NCI-H1930 (cell line): ENCODE results near the gene CILP.
"Not testable (repeated sequence)": the region's sequence is repeated elsewhere in the genome, so short reads cannot be mapped to it uniquely, and the experiment has no call there.

ENCODE experiments used
- DNase-seq, 2 experiments: peaks; one replicate each; lab custom pipeline; 2025; lab: John Stamatoyannopoulos, UW

The CILP gene, protein sequence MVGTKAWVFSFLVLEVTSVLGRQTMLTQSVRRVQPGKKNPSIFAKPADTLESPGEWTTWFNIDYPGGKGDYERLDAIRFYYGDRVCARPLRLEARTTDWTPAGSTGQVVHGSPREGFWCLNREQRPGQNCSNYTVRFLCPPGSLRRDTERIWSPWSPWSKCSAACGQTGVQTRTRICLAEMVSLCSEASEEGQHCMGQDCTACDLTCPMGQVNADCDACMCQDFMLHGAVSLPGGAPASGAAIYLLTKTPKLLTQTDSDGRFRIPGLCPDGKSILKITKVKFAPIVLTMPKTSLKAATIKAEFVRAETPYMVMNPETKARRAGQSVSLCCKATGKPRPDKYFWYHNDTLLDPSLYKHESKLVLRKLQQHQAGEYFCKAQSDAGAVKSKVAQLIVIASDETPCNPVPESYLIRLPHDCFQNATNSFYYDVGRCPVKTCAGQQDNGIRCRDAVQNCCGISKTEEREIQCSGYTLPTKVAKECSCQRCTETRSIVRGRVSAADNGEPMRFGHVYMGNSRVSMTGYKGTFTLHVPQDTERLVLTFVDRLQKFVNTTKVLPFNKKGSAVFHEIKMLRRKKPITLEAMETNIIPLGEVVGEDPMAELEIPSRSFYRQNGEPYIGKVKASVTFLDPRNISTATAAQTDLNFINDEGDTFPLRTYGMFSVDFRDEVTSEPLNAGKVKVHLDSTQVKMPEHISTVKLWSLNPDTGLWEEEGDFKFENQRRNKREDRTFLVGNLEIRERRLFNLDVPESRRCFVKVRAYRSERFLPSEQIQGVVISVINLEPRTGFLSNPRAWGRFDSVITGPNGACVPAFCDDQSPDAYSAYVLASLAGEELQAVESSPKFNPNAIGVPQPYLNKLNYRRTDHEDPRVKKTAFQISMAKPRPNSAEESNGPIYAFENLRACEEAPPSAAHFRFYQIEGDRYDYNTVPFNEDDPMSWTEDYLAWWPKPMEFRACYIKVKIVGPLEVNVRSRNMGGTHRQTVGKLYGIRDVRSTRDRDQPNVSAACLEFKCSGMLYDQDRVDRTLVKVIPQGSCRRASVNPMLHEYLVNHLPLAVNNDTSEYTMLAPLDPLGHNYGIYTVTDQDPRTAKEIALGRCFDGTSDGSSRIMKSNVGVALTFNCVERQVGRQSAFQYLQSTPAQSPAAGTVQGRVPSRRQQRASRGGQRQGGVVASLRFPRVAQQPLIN

GRCh38 chr15:65210770-65211481, at the start of gene CILP:
Gene CILP (minus strand): TSS chr15:65211473. CDS start chr15:65209755, 1,718 bp downstream.
- no peak for DNase-seq

GRCh38 chr15:65260968-65261367, 49.7 kb upstream of the CILP start:
- no peak for DNase-seq

DNA sequence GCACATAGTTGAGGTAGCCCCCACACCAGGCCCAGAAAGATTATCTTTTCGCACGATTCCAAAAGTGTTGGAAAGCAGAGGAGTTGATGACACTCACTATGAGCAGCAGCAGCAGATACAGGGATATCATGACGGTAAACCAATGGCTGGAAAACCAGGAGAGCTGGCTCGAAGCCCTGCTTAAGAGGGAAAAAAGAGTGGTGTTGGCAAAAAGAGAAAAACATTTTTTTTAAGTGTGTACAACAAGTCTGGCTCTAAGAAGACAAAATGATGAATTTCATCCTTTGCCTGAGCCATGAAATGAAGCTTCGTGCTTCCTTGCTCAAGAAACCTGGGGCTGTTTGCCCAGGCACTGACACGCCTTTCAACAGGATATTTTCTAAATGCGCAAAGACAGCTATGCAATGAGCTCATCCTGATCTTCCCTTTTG, 48.1 kb upstream of the CILP start:
- no peak for DNase-seq

- DNase-seq = no peak
Measured at GRCh38 chr15:65258375-65259262, 47.3 kb upstream of the CILP start.

- DNase-seq = no peak
Measured at GRCh38 chr15:65255486-65256140, 44.3 kb upstream of the CILP start.

DNA sequence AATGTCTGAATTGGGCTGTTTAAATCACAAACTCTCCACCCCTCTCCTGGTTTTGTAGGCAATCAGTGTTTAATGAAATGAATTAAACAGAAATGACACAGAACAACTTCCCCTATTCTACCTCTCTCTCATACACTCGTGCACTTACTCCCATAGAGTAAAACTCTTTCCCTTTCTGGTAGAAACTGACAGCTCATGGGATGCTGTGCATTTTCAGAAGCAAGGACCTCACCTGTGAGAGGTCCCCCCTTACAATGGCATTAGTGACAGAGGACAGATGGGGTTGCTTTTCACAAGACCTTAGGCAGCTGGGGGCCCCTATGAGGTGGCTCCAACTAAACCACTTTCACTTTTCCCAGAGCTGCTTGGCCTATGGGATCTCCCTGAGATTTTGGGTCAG, 43.5 kb upstream of the CILP start:
- no peak for DNase-seq

DNA sequence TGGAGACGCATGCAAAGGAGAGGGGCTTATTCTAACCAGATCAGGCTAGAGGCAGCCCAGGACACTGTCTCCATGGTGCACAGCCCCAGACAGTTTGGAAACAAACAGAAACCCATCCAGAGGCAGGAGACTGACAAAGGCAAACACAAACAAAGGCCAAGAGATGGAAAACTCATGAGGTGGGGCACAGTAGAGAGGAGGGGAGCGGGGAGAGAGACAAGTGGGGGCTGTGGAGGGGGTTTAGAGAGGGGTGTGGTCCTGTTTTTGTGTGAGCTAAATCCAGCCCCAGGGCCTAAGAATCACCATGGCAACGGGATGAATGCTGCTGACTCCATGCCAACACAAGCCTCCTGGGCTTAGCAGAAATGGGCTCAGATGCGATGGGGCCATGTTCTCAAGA, 43.1 kb upstream of the CILP start:
- DNase-seq = no peak

- DNase-seq = no peak
Measured at GRCh38 chr15:65249641-65250040, 38.4 kb upstream of the CILP start.

DNA sequence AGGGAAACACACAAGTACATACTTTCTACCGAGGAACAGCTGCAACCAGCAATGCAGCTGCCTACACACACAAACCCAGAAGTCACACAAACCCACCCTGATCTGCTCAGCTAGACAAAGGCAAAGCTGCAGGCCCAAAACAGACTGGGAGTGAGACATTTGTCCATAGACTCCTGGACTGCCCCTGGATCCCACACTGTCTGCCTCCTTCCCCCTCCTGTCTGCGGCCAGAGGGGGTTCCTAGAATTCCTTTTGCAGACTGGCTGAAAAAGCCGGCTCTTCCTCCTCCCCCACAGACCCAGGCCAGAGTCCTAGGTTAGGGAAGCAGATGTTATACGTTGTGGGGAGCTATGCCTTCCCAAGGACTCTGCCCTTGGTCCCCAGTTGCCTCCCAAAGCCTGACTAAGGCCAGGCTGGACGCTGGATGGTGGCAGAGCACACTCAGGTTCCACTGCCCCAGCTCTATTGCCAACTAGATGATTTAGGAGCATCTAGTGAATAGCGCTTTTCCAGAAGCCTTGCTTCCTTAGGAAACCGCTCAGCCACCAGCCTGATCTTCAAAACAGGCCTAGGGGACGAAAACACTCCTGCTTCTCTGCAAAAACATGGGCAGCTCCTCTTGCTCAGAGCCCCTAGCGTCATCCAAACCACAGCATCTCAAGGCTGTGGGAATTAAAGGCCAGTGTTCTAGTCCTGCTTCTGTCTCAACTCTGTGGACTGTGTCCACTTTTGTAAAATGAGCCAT, 37.4 kb upstream of the CILP start:
- DNase-seq = no peak

GRCh38 chr15:65246939-65247338, 35.7 kb upstream of the CILP start:
- DNase-seq = no peak

- DNase-seq = no peak
Measured at GRCh38 chr15:65246026-65246714, 34.9 kb upstream of the CILP start.

DNA sequence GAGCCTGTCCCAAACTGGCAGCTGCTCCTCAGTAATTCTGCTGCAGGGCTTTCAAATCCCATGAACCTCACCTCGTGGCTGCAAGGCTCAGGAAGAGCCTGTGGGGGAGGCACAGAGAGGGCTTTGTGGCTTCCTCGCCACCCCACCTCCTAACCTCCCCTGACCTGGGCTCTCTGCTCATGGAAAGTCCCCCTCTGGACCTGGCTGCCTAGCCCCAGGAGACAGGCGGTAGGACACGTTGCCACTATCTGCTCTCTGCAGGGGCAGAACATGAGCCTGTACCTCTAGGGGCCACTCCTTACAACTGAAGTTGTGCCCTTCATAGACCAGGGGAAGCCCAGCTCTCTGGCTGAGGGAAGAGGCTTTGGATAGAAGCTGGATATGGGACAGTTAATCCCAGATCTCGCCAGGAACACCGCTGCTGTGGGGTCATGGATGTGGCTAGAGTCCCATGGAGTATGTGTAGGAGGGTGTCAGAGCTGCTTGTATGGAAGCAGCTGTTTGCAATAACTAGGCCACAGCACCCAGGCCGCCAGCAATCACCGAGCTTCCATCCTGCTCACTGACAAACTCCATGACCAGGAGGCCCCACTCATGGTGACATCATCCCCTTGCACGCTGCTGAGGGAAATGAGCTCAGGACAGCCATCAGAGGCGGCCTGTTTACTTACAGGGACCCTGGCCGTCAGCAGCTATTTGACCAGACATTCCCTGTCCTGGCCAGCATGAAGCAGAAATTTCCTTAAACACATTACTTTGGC, 34.0 kb upstream of the CILP start:
- DNase-seq = no peak

- no peak for DNase-seq
Measured at GRCh38 chr15:65244638-65245037, 33.4 kb upstream of the CILP start.

DNA sequence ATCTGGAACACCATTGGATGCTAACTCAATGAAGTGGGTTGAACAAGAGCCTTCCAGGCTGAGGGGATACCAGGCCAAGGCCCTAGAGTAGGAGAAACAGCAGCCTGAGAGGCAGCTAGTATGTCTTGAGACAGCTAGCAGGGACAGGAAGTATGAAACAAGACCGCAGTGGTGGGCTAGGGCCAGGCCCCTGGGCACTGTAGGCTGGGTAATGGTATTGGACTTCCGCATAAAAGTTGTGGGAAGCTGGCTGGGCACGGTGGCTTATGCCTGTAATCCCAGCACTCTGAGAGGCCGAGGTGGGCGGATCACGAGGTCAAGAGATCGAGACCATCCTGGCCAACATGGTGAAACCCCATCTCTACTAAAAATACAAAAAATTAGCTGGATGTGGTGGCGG, 25.2 kb upstream of the CILP start:
- DNase-seq = not testable (repeated sequence)

DNA sequence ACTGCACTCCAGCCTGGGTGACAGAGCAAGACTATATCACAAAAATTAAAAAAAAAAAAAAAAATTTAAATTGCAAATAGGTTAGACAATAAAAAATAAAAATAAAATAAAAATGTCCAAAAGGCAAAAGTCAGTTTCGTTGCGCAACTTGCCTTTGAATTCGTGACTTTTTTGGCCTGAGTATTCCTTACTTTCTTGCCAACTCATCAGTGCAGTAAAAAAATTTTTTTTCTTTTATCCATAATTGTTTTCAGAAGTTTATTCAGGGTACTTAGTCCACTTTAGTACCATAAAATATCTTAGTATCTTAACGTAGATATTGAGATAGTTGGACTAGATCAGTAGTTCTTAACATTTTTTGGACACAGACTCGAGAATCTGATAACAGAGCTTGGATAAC, 22.4 kb upstream of the CILP start:
- DNase-seq = no peak

DNA sequence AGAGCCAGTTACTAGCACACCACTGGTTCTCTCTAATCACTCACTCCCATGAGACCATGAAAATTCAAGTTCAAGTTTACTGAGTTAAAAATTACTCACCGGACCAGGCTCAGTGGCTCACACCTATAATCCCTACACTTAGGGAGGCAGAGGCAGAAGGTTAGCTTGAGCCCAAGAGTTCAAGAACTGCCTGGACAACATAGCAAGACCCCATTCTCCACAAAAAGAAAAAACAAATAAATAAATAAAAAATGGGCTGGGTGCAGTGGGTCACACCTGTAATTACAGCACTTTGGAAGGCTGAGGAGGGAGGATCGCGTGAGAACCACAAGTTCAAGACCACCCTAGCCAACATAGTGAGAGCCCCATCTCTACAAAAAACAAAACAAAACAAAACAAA, 21.2 kb upstream of the CILP start:
- no peak for DNase-seq

DNA sequence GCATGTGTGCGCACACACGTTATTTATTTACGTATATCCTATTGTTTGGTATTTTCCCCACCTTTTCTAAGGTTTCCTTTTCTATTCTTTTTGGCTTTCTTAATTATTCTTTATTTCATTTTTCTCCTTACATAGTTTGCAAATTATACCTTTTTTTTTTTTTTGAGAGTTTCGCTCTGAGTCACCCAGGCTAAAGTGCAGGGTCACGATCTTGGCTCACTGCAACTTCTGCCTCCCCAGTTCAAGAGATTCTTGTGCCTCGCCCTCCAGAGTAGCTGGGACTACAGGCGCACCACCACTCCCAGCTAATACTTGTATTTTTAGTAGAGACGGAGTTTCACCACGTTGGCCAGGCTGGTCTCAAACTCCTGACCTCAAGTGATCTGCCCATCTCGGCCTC, 20.0 kb upstream of the CILP start:
- no peak for DNase-seq

- not testable (repeated sequence) for DNase-seq
Measured at GRCh38 chr15:65226901-65227300, 15.6 kb upstream of the CILP start.
